ENCODE data around the gene ABCB8. TPM values are rescaled to one million over a fixed set of nuclear protein-coding genes. Genes with fewer than 3 reads are reported as not detected.

The ABCB8 gene
- total and polyA plus RNA-seq, 9 of the 15 experiments (the other 6 are each of a cell fraction or from before 2014, with no cell fraction given), result 7.6 to 106 (median 36.3) TPM

GRCh38 chr7:151062111-151062398, 33.8 kb downstream of the ABCB8 start (continued):
- TF ChIP-seq, protein P1, sequence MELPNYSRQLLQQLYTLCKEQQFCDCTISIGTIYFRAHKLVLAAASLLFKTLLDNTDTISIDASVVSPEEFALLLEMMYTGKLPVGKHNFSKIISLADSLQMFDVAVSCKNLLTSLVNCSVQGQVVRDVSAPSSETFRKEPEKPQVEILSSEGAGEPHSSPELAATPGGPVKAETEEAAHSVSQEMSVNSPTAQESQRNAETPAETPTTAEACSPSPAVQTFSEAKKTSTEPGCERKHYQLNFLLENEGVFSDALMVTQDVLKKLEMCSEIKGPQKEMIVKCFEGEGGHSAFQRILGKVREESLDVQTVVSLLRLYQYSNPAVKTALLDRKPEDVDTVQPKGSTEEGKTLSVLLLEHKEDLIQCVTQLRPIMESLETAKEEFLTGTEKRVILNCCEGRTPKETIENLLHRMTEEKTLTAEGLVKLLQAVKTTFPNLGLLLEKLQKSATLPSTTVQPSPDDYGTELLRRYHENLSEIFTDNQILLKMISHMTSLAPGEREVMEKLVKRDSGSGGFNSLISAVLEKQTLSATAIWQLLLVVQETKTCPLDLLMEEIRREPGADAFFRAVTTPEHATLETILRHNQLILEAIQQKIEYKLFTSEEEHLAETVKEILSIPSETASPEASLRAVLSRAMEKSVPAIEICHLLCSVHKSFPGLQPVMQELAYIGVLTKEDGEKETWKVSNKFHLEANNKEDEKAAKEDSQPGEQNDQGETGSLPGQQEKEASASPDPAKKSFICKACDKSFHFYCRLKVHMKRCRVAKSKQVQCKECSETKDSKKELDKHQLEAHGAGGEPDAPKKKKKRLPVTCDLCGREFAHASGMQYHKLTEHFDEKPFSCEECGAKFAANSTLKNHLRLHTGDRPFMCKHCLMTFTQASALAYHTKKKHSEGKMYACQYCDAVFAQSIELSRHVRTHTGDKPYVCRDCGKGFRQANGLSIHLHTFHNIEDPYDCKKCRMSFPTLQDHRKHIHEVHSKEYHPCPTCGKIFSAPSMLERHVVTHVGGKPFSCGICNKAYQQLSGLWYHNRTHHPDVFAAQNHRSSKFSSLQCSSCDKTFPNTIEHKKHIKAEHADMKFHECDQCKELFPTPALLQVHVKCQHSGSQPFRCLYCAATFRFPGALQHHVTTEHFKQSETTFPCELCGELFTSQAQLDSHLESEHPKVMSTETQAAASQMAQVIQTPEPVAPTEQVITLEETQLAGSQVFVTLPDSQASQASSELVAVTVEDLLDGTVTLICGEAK (IDR thresholded peaks at IDR 0.05), result no peak
- TF ChIP-seq, protein P1 (CRISPR knock-in tag; IDR thresholded peaks at IDR 0.05), result 0 out of 2 replicates have a peak, but pooled peaks have one; percentile 8
- TF ChIP-seq SMARCA4 (IDR thresholded peaks at IDR 0.05) (no peak), CBX8 (IDR thresholded peaks at IDR 0.05; ENCODE audit: borderline replicate concordance, extremely low read depth, low read depth, low read length, poor library complexity, severe bottlenecking) (no peak), KDM5B (IDR thresholded peaks at IDR 0.05; ENCODE audit: insufficient replicate concordance, low read depth, low read length) (peak; percentile 63), ILK (tag; IDR thresholded peaks at IDR 0.05; ENCODE audit: borderline replicate concordance, low read depth) (no peak), HBP1 (CRISPR knock-in tag; IDR thresholded peaks at IDR 0.05) (no peak), ZNF717 (CRISPR knock-in tag; IDR thresholded peaks at IDR 0.05) (no peak), RCOR1 (IDR thresholded peaks at IDR 0.05; ENCODE audit: borderline replicate concordance in 1 of 2, low read depth in 2 of 2, low read length in 2 of 2) (0 out of 4 replicates have a peak, but pooled peaks of 1 of the 2 experiments have one; percentile 0)
- TF ChIP-seq, protein P2, sequence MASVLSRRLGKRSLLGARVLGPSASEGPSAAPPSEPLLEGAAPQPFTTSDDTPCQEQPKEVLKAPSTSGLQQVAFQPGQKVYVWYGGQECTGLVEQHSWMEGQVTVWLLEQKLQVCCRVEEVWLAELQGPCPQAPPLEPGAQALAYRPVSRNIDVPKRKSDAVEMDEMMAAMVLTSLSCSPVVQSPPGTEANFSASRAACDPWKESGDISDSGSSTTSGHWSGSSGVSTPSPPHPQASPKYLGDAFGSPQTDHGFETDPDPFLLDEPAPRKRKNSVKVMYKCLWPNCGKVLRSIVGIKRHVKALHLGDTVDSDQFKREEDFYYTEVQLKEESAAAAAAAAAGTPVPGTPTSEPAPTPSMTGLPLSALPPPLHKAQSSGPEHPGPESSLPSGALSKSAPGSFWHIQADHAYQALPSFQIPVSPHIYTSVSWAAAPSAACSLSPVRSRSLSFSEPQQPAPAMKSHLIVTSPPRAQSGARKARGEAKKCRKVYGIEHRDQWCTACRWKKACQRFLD (CRISPR knock-in tag; IDR thresholded peaks at IDR 0.05), result peak; percentile 74; the same call in 1 of the 2 replicates
- TF ChIP-seq, protein P3, sequence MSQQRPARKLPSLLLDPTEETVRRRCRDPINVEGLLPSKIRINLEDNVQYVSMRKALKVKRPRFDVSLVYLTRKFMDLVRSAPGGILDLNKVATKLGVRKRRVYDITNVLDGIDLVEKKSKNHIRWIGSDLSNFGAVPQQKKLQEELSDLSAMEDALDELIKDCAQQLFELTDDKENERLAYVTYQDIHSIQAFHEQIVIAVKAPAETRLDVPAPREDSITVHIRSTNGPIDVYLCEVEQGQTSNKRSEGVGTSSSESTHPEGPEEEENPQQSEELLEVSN (IDR thresholded peaks at IDR 0.05; ENCODE audit: borderline replicate concordance in 1 of 2, extremely low read depth in 1 of 2, insufficient read depth in 1 of 2, insufficient read length in 1 of 2, low read depth in 1 of 2, low read length in 1 of 2, poor library complexity in 1 of 2, severe bottlenecking in 1 of 2), result peak in 1 of 2 experiments; percentile 60

All from K562 (cell line).